IMR-90 (cell line): Measurements from ENCODE around the gene ANKRD53. TPM values are rescaled to one million over a fixed set of nuclear protein-coding genes. Genes with fewer than 3 reads are reported as not detected.

Experiments used
- ATAC-seq: fragments of 200-7000 bp; cut with Tn5 transposase; 2 replicates; pipeline ENCODE4 v1.9.1; 2020; ENCODE audit warnings: low read depth, mild to moderate bottlenecking, moderate library complexity
- BruUV-seq: library from RNA; stranded (reverse); fragments of 400-500 nt; replicated peaks from 2 replicates; lab custom pipeline; 2021; lab: Mats Ljungman, UMichigan
- CTCF ChIA-PET: fragments of 300-600 bp; formaldehyde crosslinking; extraction: SDS; loops from one replicate; lab custom pipeline; 2021; ENCODE audit warnings: antibody characterized with exemption; lab: Yijun Ruan, JAX
- POLR2A ChIA-PET: fragments of 300-600 bp; sonication (Branson Sonifier 250); formaldehyde crosslinking; loops from one replicate; lab custom pipeline; 2022; ENCODE audit warnings: antibody characterized with exemption; ENCODE audit not compliant: unreplicated experiment; lab: Charles Lee
- DNase-seq: peaks from one replicate; pipeline ENCODE4 v3.0.0; 2013
- H2AFZ ChIP-seq: replicated peaks from 2 replicates; pipeline ENCODE3; 2013; ENCODE audit warnings: low read length, mild to moderate bottlenecking; ENCODE audit not compliant: poor library complexity
- H2AK5ac ChIP-seq: 2 replicates; pipeline ENCODE4 v1.6.1; 2013; ENCODE audit warnings: low read depth, low read length, inconsistent platforms
- H2AK9ac ChIP-seq: replicated peaks from 2 replicates; pipeline ENCODE3; 2013; ENCODE audit warnings: mild to moderate bottlenecking, low read depth, low read length, moderate library complexity; ENCODE audit not compliant: poor library complexity
- H2BK120ac ChIP-seq: 2 replicates; pipeline ENCODE4 v1.6.1; 2013; ENCODE audit warnings: low read depth, low read length, inconsistent platforms
- H2BK15ac ChIP-seq: 3 replicates; pipeline ENCODE4 v1.6.1; 2013; ENCODE audit warnings: low read depth, low read length, inconsistent platforms
- H2BK20ac ChIP-seq: 2 replicates; pipeline ENCODE4 v1.6.1; 2013; ENCODE audit warnings: low read depth, mild to moderate bottlenecking, inconsistent platforms, low read length, moderate library complexity
- H2BK5ac ChIP-seq: 2 replicates; pipeline ENCODE4 v1.6.1; 2013; ENCODE audit warnings: mild to moderate bottlenecking, low read depth, low read length, inconsistent platforms; ENCODE audit not compliant: poor library complexity, severe bottlenecking
- H3K14ac ChIP-seq: replicated peaks from 2 replicates; pipeline ENCODE4 v1.6.1; 2013; ENCODE audit warnings: low read depth, low read length, inconsistent platforms
- H3K18ac ChIP-seq: 2 replicates; pipeline ENCODE4 v1.6.1; 2013; ENCODE audit warnings: low read depth, low read length, control low read depth
- H3K23ac ChIP-seq: 2 replicates; pipeline ENCODE4 v1.6.1; 2013; ENCODE audit warnings: low read depth, low read length, inconsistent platforms
- H3K27ac ChIP-seq: 2 replicates; pipeline ENCODE4 v1.5.1; 2013; ENCODE audit warnings: mild to moderate bottlenecking, control low read depth, low read length; ENCODE audit not compliant: insufficient read depth
- H3K27me3 ChIP-seq: 2 replicates; pipeline ENCODE4 v1.6.1; 2013; ENCODE audit warnings: low read length; ENCODE audit not compliant: control insufficient read depth, insufficient read depth
- H3K36me3 ChIP-seq: 2 replicates; pipeline ENCODE4 v1.6.1; 2013; ENCODE audit warnings: low read length, mixed read lengths; ENCODE audit not compliant: control insufficient read depth, insufficient read depth
- H3K4ac ChIP-seq: 2 replicates; pipeline ENCODE4 v1.6.1; 2013; ENCODE audit warnings: low read depth, low read length, inconsistent platforms
- H3K4me1 ChIP-seq: 2 replicates; pipeline ENCODE4 v1.6.1; 2013; ENCODE audit warnings: low read length, mixed read lengths; ENCODE audit not compliant: control insufficient read depth, insufficient read depth
- H3K4me2 ChIP-seq: 2 replicates; pipeline ENCODE4 v1.6.1; 2013; ENCODE audit warnings: low read depth, mild to moderate bottlenecking, control low read depth, low read length, moderate library complexity
- H3K4me3 ChIP-seq: 2 replicates; pipeline ENCODE4 v1.5.1; 2013; ENCODE audit warnings: low read depth, mild to moderate bottlenecking, control low read depth, low read length, moderate library complexity; ENCODE audit not compliant: insufficient read depth
- H3K56ac ChIP-seq: 2 replicates; pipeline ENCODE4 v1.6.1; 2013; ENCODE audit warnings: low read length, inconsistent platforms; ENCODE audit not compliant: insufficient read depth; ENCODE audit errors: extremely low read depth
- H3K79me1 ChIP-seq, 2 experiments: 2 replicates each; pipeline ENCODE4 v1.6.1; 2013; ENCODE audit warnings: low read length in 2 of 2, inconsistent platforms in 1 of 2, low read depth in 1 of 2
- H3K9ac ChIP-seq: 2 replicates; pipeline ENCODE4 v1.6.1; 2013; ENCODE audit warnings: low read depth, low read length, control low read depth
- H3K9me1 ChIP-seq: 2 replicates; pipeline ENCODE4 v1.6.1; 2013; ENCODE audit warnings: low read length, inconsistent platforms; ENCODE audit not compliant: insufficient read depth
- H3K9me3 ChIP-seq: 2 replicates; pipeline ENCODE4 v1.6.1; 2013; ENCODE audit warnings: low read length; ENCODE audit not compliant: control insufficient read depth, insufficient read depth
- H4K20me1 ChIP-seq: 2 replicates; pipeline ENCODE4 v1.6.1; 2013; ENCODE audit warnings: low read length, inconsistent platforms; ENCODE audit not compliant: insufficient read depth
- H4K5ac ChIP-seq: 2 replicates; pipeline ENCODE4 v1.6.1; 2013; ENCODE audit warnings: mild to moderate bottlenecking, low read depth, low read length, control low read depth
- H4K8ac ChIP-seq, 2 experiments: 2 replicates each; pipeline ENCODE4 v1.6.1; 2013; ENCODE audit warnings: low read depth in 2 of 2, low read length in 2 of 2, control low read depth in 1 of 2, inconsistent platforms in 1 of 2
- H4K91ac ChIP-seq: 2 replicates; pipeline ENCODE4 v1.6.1; 2013; ENCODE audit warnings: low read depth, low read length, inconsistent platforms; ENCODE audit not compliant: insufficient read depth
- BHLHE40 ChIP-seq: fragments of 150-350 bp; IDR thresholded peaks from 2 replicates; pipeline ENCODE4 v1.6.1; 2016; ENCODE audit warnings: mild to moderate bottlenecking, low read depth, low read length
- CEBPB ChIP-seq: IDR thresholded peaks from 2 replicates; pipeline ENCODE4 v1.6.1; 2012; ENCODE audit warnings: low read depth, low read length, improper control_type of control experiment
- CTCF ChIP-seq: conservative IDR thresholded peaks from 2 replicates; pipeline ENCODE4 v1.5.1; 2012; ENCODE audit warnings: mild to moderate bottlenecking, low read depth, low read length, improper control_type of control experiment
- FOS ChIP-seq: fragments of 150-350 bp; IDR thresholded peaks from 2 replicates; pipeline ENCODE4 v1.6.1; 2016; ENCODE audit warnings: low read depth, low read length
- MAFK ChIP-seq: IDR thresholded peaks from 2 replicates; pipeline ENCODE4 v1.6.1; 2012; ENCODE audit warnings: low read depth, low read length, improper control_type of control experiment
- MXI1 ChIP-seq: IDR thresholded peaks from 2 replicates; pipeline ENCODE4 v1.6.1; 2012; ENCODE audit warnings: low read depth, mild to moderate bottlenecking, low read length, moderate library complexity, borderline replicate concordance
- NFE2L2 ChIP-seq: fragments of 150-350 bp; IDR thresholded peaks from 2 replicates; pipeline ENCODE4 v1.6.1; 2016; ENCODE audit warnings: low read depth, mild to moderate bottlenecking, low read length
- POLR2A ChIP-seq: IDR thresholded peaks from 2 replicates; pipeline ENCODE4 v1.6.1; 2012; ENCODE audit warnings: mild to moderate bottlenecking, low read depth, low read length
- RAD21 ChIP-seq: IDR thresholded peaks from 2 replicates; pipeline ENCODE4 v1.6.1; 2012; ENCODE audit warnings: low read length, improper control_type of control experiment
- RCOR1 ChIP-seq: IDR thresholded peaks from 2 replicates; pipeline ENCODE4 v1.6.1; 2012; ENCODE audit warnings: mild to moderate bottlenecking, low read length, improper control_type of control experiment; ENCODE audit not compliant: insufficient replicate concordance
- RFX5 ChIP-seq: IDR thresholded peaks from 2 replicates; pipeline ENCODE4 v1.8.0; 2012; ENCODE audit warnings: low read depth, mild to moderate bottlenecking, low read length, moderate library complexity
- SMC3 ChIP-seq: fragments of 150-350 bp; IDR thresholded peaks from 2 replicates; pipeline ENCODE4 v1.6.1; 2016; ENCODE audit warnings: low read depth, mild to moderate bottlenecking, antibody characterized with exemption, low read length, moderate library complexity
- WGBS, 2 experiments: methylation state at CpG; one replicate each; pipeline versions ENCODE4 v1.1.5 to v1.1.7; 2013; ENCODE audit warnings: missing lambda C conversion rate in 2 of 2; ENCODE audit not compliant: insufficient read length in 1 of 2; ENCODE audit errors: extremely low coverage in 2 of 2; 5-methylcytosine and 5-hydroxymethylcytosine counted together
- dilution Hi-C: fragments of 300-500 bp; cut with HindIII; formaldehyde crosslinking; loops from one replicate; pipeline ENCODE4 v1.14.3; 2018; ENCODE audit warnings: low sequenced_read_pairs; ENCODE audit not compliant: unreplicated experiment
- in situ Hi-C: fragments of 300-500 bp; cut with MboI; formaldehyde crosslinking; loops from 3 replicates; pipeline ENCODE4 v1.14.3; 2019; ENCODE audit warnings: low sequenced_read_pairs, inconsistent platforms, mixed read lengths
- intact Hi-C: fragments of 100-400 bp; cut with micrococcal nuclease; formaldehyde crosslinking; loops from 2 replicates; pipeline ENCODE4 v1.10.0; 2022
- polyA plus RNA-seq, 3 experiments: library from polyadenylated mRNA; depleted of rRNA; stranded (reverse); fragments of >200 nt; gene quantifications; 2 replicates each; pipeline ENCODE4 v1.2.3, GENCODE V29; 2012; ENCODE audit warnings: low replicate concordance in 1 of 3
- total RNA-seq: library from RNA; depleted of rRNA; stranded (reverse); fragments of >200 nt; gene quantifications from 2 replicates; pipeline ENCODE4 v1.2.3, GENCODE V29; 2012

The ANKRD53 gene
- total and polyA plus RNA-seq, 2 of the 4 experiments (the other 2 are of a cell fraction) = 0.54 to 1.0 TPM

- Histone ChIP-seq H3K9me1 (no peaks in the 10 kb centered on the region; the same call in 1 of the 2 replicates), H2AK5ac (no peak overlapping the region), H3K18ac (peak overlapping the region; percentile 92), H3K4me2 (peak overlapping the region; percentile 96), H3K4me3 (peak overlapping the region; percentile 46), H3K4ac (peak overlapping the region; percentile 92), H3K4me1 (peaks cover 2% of the 10 kb centered on the region; the same call in 1 of the 2 replicates), H2AFZ (peak overlapping the region; percentile 98), H4K91ac (peak overlapping the region; percentile 29; the same call in 1 of the 2 replicates), H4K5ac (peak overlapping the region; percentile 100), H4K20me1 (no peaks in the 10 kb centered on the region), H3K14ac (no peak overlapping the region; the same call in 1 of the 2 replicates), H4K8ac (peak overlapping the region; percentile 95 to 99), H2BK5ac (no peak overlapping the region), H3K9ac (no peak overlapping the region; the same call in 1 of the 2 replicates), H2BK15ac (no peak overlapping the region), H3K79me1 (no peaks in the 10 kb centered on the region), H3K23ac (no peak overlapping the region), H2BK120ac (peak overlapping the region; percentile 74), H3K36me3 (no peaks in the 10 kb centered on the region), H3K9me3 (no peaks in the 10 kb centered on the region), H3K27ac (no peak overlapping the region), H2BK20ac (no peak overlapping the region), H3K56ac (no peak overlapping the region), H3K27me3 (peaks cover 5% of the 10 kb centered on the region; the same call in 1 of the 2 replicates), H2AK9ac (peak overlapping the region; percentile 8)
- ATAC-seq (peak; percentile 96), DNase-seq (peak; percentile 60)
- TF ChIP-seq CTCF = peak; percentile 80
- peak; percentile 54 for TF ChIP-seq RAD21
- no peak for TF ChIP-seq BHLHE40
- TF ChIP-seq NFE2L2 = no peak
- TF ChIP-seq MAFK = no peak
- no peak for TF ChIP-seq RFX5
- no peak for TF ChIP-seq FOS
- TF ChIP-seq POLR2A = no peak
- TF ChIP-seq MXI1 = no peak
- no peak for TF ChIP-seq CEBPB
- TF ChIP-seq RCOR1 = no peak
- TF ChIP-seq SMC3 = peak; percentile 46
- POLR2A ChIA-PET = no interaction called here
- intact Hi-C loops = loop anchor here (1.0 to 10.0 kb wide), 2 partner anchors 36 to 124 kb away; no protein-coding TSS in a partner anchor
- dilution Hi-C loops = no loop called here
- no TSS peak for BruUV-seq
- 78% methylated on average over 2 of the region's 21 CpGs; no CpG with 5 or more reads in 1 of the 2 experiments for WGBS, 2 experiments
- in situ Hi-C loops = no loop called here
- CTCF ChIA-PET = interaction anchor here (0.6 to 1.0 kb wide), 3 partner anchors 35 to 53 kb away, joined by 3 to 4 read pairs (median 4); no protein-coding TSS in a partner anchor
Observed at GRCh38 chr2:71000780-71001591, 22.6 kb downstream of the ANKRD53 start.
